ENCODE measurements around the gene ABCD3. TPM values are rescaled to one million over a fixed set of nuclear protein-coding genes. Genes with fewer than 3 reads are reported as not detected.

ABCD3 gene
- total RNA-seq, 1 experiment from 2014 or later, result 26.5 TPM

GRCh38 chr1:94385308-94385929, 32.8 kb upstream of the ABCD3 start:
- no peak overlapping the region for H3K4me3 Mint-ChIP-seq (ENCODE audit: unreplicated experiment)
- TF ChIP-seq, protein P1, sequence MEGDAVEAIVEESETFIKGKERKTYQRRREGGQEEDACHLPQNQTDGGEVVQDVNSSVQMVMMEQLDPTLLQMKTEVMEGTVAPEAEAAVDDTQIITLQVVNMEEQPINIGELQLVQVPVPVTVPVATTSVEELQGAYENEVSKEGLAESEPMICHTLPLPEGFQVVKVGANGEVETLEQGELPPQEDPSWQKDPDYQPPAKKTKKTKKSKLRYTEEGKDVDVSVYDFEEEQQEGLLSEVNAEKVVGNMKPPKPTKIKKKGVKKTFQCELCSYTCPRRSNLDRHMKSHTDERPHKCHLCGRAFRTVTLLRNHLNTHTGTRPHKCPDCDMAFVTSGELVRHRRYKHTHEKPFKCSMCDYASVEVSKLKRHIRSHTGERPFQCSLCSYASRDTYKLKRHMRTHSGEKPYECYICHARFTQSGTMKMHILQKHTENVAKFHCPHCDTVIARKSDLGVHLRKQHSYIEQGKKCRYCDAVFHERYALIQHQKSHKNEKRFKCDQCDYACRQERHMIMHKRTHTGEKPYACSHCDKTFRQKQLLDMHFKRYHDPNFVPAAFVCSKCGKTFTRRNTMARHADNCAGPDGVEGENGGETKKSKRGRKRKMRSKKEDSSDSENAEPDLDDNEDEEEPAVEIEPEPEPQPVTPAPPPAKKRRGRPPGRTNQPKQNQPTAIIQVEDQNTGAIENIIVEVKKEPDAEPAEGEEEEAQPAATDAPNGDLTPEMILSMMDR (IDR thresholded peaks at IDR 0.05; ENCODE audit: unreplicated experiment), result no peak

GRCh38 chr1:94389298-94389697, 28.9 kb upstream of the ABCD3 start:
- H3K27ac Mint-ChIP-seq (ENCODE audit: low read depth, unreplicated experiment), result no peak overlapping the region
- TF ChIP-seq, protein P1 (IDR thresholded peaks at IDR 0.05; ENCODE audit: unreplicated experiment), result no peak
- no peaks in the 10 kb centered on the region for H3K36me3 Mint-ChIP-seq (ENCODE audit: insufficient read depth, unreplicated experiment)
- H3K4me1 Mint-ChIP-seq (ENCODE audit: insufficient read depth, unreplicated experiment), result no peaks in the 10 kb centered on the region
- H3K9me3 Mint-ChIP-seq (ENCODE audit: unreplicated experiment), result peaks cover 12% of the 10 kb centered on the region
- CTCF ChIA-PET, result no interaction called here
- POLR2A ChIA-PET, result no interaction called here
- peaks cover 23% of the 10 kb centered on the region for H3K27me3 Mint-ChIP-seq (ENCODE audit: insufficient read depth, unreplicated experiment)
- no peak for DNase-seq (ENCODE audit: unreplicated experiment)
- no TSS peak for BruUV-seq (replicated peaks)
- H3K4me3 Mint-ChIP-seq (ENCODE audit: unreplicated experiment), result no peak overlapping the region
- intact Hi-C loops (cut with micrococcal nuclease), result no loop called here

More at GRCh38 chr1:94385308-94385929, 32.8 kb upstream of the ABCD3 start:
- DNase-seq (ENCODE audit: unreplicated experiment), result no peak
- no peaks in the 10 kb centered on the region for H3K4me1 Mint-ChIP-seq (ENCODE audit: insufficient read depth, unreplicated experiment)
- H3K27me3 Mint-ChIP-seq (ENCODE audit: insufficient read depth, unreplicated experiment), result peaks cover 11% of the 10 kb centered on the region
- intact Hi-C loops (cut with micrococcal nuclease), result no loop called here
- H3K36me3 Mint-ChIP-seq (ENCODE audit: insufficient read depth, unreplicated experiment), result no peaks in the 10 kb centered on the region
- H3K27ac Mint-ChIP-seq (ENCODE audit: low read depth, unreplicated experiment), result no peak overlapping the region
- ChIA-PET POLR2A (no interaction called here), CTCF (interaction anchor here (0.6 kb wide), 1 partner anchor 19 kb away, joined by 3 read pairs; no protein-coding TSS in a partner anchor)
- no TSS peak for BruUV-seq (replicated peaks)
- H3K9me3 Mint-ChIP-seq (ENCODE audit: unreplicated experiment), result peaks cover 5% of the 10 kb centered on the region

- BruUV-seq (replicated peaks), result no TSS peak
- no peak for DNase-seq (ENCODE audit: unreplicated experiment)
- Mint-ChIP-seq H3K4me3 (ENCODE audit: unreplicated experiment) (no peak overlapping the region), H3K4me1 (ENCODE audit: insufficient read depth, unreplicated experiment) (no peaks in the 10 kb centered on the region), H3K27ac (ENCODE audit: low read depth, unreplicated experiment) (no peak overlapping the region), H3K9me3 (ENCODE audit: unreplicated experiment) (peaks cover 12% of the 10 kb centered on the region), H3K27me3 (ENCODE audit: insufficient read depth, unreplicated experiment) (peaks cover 12% of the 10 kb centered on the region), H3K36me3 (ENCODE audit: insufficient read depth, unreplicated experiment) (no peaks in the 10 kb centered on the region)
- ChIA-PET CTCF (no interaction called here), POLR2A (no interaction called here)
- intact Hi-C loops (cut with micrococcal nuclease), result no loop called here
- TF ChIP-seq, protein P1 (IDR thresholded peaks at IDR 0.05; ENCODE audit: unreplicated experiment), result no peak
Observed at GRCh38 chr1:94394247-94394646, 23.9 kb upstream of the ABCD3 start.

- Mint-ChIP-seq H3K27ac (ENCODE audit: low read depth, unreplicated experiment) (no peak overlapping the region), H3K9me3 (ENCODE audit: unreplicated experiment) (peaks cover 7% of the 10 kb centered on the region), H3K36me3 (ENCODE audit: insufficient read depth, unreplicated experiment) (no peaks in the 10 kb centered on the region), H3K27me3 (ENCODE audit: insufficient read depth, unreplicated experiment) (peaks cover 12% of the 10 kb centered on the region), H3K4me3 (ENCODE audit: unreplicated experiment) (no peak overlapping the region), H3K4me1 (ENCODE audit: insufficient read depth, unreplicated experiment) (no peaks in the 10 kb centered on the region)
- no peak for DNase-seq (ENCODE audit: unreplicated experiment)
- ChIA-PET POLR2A (no interaction called here), CTCF (no interaction called here)
- intact Hi-C loops (cut with micrococcal nuclease), result no loop called here
- no TSS peak for BruUV-seq (replicated peaks)
- TF ChIP-seq, protein P1 (IDR thresholded peaks at IDR 0.05; ENCODE audit: unreplicated experiment), result no peak
Observed at GRCh38 chr1:94395231-94395630, 23.0 kb upstream of the ABCD3 start.
